Measurements from ENCODE around the gene DROSHA.

The DROSHA gene

GRCh38 chr5:31464081-31464480 is 67.8 kb downstream of the DROSHA start:
- no peak for DNase-seq (ENCODE audit: low read depth)

GRCh38 chr5:31463351-31463750 is 68.5 kb downstream of the DROSHA start:
- no peak for DNase-seq (ENCODE audit: low read depth)

- no peak for DNase-seq (ENCODE audit: low read depth)
Observed at GRCh38 chr5:31459594-31459993, 72.3 kb downstream of the DROSHA start.

DNA sequence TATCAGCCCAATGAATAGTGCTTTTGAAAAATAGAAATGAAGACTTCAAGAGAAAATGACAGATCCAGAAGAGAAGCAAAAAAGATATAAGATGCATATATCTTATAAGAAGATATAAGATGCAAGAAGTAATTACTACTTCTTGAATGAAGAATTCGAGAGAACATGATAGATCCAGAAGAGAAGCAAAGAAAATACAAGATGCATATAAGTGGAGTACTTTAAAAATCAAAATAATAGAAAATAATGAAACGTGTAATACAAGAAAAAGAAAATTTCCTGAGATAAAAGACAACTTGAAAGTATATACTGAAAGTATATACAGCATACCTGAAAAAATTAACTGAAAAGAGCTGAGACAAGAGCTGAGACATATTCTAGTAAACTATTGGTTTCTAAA is 76.7 kb downstream of the DROSHA start:
- no peak for DNase-seq (ENCODE audit: low read depth)

GRCh38 chr5:31453522-31453921 is 78.4 kb downstream of the DROSHA start:
- DNase-seq (ENCODE audit: low read depth), result no peak

DNA sequence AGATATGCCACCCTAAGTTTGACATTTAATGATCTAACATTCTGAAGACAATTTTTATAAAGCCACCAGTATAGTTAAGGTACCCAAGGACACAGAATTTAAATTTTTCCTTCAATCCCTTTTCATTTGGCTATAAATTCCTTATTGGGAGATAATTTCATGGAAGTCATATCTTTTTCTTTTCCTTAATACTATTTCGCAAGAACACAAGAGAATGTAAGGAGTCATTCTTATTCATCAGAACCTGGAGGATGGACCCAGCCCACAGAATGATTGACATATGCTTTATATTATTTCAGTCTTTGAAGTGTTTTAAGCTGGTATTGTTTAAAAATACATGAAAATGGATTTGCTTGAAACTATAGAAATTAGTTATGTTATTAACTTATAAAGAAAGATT is 79.6 kb downstream of the DROSHA start:
- no peak for DNase-seq (ENCODE audit: low read depth)

GRCh38 chr5:31449962-31450361 is 81.9 kb downstream of the DROSHA start:
- DNase-seq (ENCODE audit: low read depth), result no peak

GRCh38 chr5:31449174-31449573 is 82.7 kb downstream of the DROSHA start:
- no peak for DNase-seq (ENCODE audit: low read depth)

- no peak for DNase-seq (ENCODE audit: low read depth)
Observed at GRCh38 chr5:31445041-31445600, 86.8 kb downstream of the DROSHA start.

DNA sequence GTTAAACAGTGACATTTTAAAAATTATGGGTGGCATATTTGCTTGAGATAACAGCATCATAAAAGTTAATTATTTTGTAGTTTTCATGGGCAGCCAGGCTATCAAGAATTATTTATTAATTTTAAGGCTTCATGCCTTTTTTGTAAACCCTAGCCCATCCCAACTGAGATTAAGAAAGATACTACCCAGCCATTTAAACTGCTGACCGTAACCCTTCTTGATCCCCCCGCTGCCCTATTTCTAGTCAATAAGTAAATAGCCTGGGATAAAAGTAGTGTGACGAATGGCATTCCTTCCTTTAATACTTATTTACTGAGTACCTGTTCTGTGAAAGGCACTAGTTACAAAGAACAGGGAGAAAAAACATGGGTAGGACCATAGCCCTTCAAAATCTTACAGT is 88.3 kb downstream of the DROSHA start:
- DNase-seq (ENCODE audit: low read depth), result no peak

DNA sequence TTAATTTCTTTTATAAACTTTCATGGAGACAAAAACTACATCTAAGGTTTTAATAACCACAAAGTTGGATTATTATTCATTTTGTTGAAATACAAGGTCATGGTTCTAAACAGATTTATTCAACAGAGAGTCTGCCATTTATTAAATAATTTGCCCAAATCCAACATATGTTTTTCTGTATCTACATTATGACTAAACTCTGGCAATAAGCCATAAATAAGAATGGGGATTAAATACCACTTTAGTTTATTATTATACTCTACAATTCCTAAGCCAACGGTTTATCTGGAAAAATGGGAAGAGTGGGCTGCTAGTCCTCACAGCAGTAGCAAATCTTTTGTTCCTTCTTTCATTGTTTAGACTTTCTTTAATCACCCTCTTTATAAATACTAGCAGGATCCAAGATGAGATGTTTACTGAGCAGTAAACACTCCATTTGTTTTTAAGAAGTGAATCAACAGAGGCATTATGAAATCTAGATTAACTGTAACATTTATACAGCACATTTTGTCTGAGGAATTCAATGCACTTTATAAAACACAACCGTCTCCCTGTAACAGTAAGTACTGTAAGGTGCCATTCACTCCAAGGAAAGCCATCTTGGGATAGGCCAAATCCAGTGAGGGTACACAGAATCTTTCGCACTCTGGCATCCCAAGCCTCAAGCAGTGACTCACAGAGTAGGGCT is 89.7 kb downstream of the DROSHA start:
- DNase-seq (ENCODE audit: low read depth), result no peak

DNA sequence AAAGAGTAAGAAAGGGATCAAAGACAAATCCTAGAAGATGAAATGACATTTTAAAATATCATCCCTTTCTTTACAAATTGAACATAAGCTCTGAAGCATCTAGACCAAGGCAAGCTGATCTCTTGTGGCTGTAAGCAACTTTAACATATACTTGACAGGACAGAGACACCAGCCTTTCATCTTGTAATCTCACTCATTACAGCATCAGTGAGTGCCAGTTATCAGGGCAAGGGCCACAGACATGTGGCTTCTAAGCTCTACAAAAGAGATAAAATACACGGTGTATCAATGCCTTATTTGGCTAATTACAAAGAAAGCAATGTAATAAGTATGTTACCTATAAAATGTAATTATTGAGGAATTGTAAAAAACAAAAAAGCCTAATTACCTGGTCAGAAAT is 95.0 kb downstream of the DROSHA start:
- no peak for DNase-seq (ENCODE audit: low read depth)

- DNase-seq (ENCODE audit: low read depth), result no peak
Observed at GRCh38 chr5:31435730-31436129, 96.2 kb downstream of the DROSHA start.

- no peak for DNase-seq (ENCODE audit: low read depth)
Observed at GRCh38 chr5:31434898-31435297, 97.0 kb downstream of the DROSHA start.

DNA sequence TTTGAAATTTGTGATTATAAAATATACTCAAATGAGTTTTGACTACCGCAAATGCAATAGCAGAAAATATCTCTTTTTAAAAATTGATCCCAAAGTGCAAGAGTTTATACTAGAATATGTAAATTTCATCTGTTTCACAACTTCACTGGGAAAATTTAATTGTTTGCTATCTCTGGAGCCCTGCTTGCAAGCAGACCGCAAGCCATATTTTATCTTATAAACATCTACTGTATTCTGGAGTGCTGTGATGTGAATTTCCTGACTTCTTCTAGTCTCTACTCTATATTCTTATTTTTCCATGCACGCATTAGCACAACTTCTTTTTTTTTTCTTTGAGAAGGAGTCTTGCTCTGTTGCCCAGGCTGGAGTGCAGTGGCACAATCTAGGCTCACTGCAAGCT is 98.7 kb downstream of the DROSHA start:
- DNase-seq (ENCODE audit: low read depth), result no peak

DNA sequence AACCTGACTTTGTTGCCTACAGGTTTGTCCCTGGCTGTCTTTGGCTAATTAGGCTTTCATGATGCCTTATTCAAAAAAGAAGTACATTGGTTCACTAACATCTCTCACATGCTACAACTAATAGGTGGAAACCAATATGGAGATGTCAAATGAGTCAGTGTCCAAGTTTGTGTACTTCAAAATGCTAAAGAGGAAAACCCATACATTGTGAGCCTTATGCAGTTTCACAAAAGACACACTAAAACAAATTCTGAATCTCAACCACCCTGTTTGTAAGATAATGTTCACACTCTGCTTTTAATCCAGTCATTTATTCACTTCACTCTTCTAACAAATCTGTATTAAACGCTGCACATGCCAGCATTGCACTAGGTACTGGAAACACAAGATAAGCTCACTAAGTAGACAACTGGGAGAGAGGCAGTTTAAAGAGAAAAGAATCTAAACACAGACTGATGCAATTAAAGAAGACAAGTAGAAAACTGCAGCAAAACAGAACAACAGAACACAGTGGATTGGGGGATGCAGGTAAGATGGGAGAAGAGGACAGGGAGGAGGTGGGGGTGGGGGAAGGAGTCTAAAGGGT is 104.1 kb downstream of the DROSHA start:
- DNase-seq (ENCODE audit: low read depth), result no peak

DNA sequence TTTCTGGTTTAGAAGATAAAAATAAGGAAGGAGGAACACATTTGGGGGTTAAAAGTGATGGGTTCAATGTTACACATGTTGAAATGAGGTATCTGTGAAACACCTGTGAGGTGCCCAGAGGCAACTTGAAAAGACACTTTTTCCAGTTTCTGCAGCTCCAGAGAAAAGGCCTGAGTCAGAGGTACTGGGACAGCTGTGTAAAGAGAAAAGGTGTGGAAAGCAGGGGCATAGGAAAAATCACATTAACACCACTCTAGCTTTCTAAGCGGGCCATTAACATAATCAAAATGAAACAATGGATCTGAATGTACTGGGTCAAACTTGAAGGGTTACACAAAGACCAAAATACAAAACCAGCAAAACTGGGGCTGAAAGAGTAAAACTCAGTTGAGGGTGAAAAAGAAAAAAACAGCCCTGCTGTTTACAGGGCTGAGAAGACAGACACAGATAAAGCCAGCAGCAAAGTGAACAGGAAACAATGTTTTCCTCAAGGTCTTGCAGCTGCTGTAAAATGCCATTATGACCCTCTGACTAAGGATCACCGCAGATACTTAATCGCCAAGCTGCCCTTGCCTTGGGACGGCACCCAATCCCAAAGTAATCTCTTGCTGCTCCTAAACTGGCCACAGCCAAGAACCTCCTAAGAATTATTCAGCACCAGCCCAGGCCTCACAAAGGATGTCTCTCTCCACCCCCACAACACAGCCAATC is 104.7 kb downstream of the DROSHA start:
- no peak for DNase-seq (ENCODE audit: low read depth)

DNA sequence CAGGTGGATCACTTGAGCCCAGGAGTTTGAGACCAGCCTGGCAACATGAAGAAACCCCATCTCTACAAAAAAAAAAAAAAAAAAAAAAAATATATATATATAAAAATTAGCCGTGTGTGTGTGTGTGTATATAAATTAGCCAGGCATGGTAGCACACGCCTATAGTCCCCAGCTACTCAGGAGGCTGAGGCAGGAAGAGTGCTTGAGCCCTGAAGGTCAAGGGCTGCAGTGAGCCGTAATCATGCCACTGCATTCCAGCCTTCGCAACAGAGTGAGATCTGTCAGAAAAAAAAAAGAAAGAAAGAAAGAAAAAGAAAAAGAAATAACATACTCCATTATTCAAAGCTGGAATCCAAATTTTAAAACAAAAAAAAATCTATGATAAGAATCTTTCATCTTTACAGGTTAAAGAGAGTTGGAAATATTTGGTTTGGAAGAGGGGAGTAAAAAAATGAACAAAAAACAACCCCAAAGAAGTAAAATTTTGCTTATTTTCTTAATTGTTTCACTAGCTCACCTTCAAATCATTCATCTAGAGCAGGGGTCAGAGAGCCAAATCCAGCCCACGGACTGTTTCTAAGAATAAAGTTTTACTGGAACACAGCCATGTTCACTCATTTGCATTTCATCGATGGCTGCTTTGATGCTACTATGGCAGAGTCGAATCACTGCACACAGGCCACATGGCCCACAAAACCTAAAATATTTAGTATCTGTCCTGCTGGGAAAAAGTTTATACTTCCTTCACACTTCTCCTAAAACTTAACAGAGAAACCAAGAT is 109.9 kb downstream of the DROSHA start:
- DNase-seq (ENCODE audit: low read depth), result no peak

DNA sequence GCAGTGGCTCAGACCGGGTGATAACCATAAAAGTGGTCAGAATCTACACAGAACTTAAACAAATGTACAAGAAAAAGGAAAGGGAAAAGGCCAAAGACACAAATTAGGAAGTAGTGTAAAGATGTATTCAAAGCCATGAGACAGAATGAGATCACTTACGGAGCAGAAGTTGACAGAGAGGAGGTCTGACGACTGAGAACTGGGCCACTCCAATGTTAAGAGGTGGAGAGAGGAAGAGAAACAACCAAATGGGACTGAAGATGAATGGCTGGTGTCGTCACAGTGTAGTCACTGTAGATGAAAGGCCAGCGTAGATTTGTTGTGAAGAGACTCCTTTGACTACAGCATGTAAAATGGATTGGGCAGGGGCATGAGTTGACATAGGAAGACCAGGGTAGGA is 114.4 kb downstream of the DROSHA start:
- no peak for DNase-seq (ENCODE audit: low read depth)

DNA sequence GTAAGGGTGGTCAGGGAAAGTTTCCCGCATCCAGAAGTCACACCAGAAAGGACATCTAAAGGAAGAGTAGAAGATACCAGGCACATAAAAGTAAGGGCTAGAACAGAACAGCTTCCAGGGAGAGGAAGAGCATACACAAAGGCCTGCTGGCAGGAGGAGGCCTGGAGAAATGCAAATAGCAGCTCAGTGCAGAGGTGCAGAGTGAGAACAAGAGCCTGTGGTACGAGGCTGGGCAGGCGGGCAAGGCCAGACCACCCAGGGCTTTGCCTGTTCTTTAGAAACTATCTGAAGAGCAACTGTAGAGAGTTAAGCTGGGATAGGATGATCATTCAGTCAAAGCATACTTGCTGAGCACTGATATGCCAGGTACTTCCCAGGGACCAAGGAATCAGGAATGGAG is 115.3 kb downstream of the DROSHA start:
- no peak for DNase-seq (ENCODE audit: low read depth)

- DNase-seq (ENCODE audit: low read depth), result no peak
Observed at GRCh38 chr5:31415960-31416359, 115.9 kb downstream of the DROSHA start.

All from stimulated activated CD8-positive, alpha-beta memory T cell treated with anti-CD3 and anti-CD28 coated beads, Interleukin-12 subunit alpha, Interleukin-12 subunit beta, amount 100 ng/mL, for 4 hours (primary cell).